ENCODE data around the gene SDK1. TPM values are rescaled to one million over a fixed set of nuclear protein-coding genes. Genes with fewer than 3 reads are reported as not detected.
A peak's percentile ranks its signal among the peaks of the same experiment; 100 is the strongest.

Gene SDK1
- total and polyA plus RNA-seq, 2 experiments from 2014 or later = 2.1 to 10.0 TPM

- TF ChIP-seq, protein P1, sequence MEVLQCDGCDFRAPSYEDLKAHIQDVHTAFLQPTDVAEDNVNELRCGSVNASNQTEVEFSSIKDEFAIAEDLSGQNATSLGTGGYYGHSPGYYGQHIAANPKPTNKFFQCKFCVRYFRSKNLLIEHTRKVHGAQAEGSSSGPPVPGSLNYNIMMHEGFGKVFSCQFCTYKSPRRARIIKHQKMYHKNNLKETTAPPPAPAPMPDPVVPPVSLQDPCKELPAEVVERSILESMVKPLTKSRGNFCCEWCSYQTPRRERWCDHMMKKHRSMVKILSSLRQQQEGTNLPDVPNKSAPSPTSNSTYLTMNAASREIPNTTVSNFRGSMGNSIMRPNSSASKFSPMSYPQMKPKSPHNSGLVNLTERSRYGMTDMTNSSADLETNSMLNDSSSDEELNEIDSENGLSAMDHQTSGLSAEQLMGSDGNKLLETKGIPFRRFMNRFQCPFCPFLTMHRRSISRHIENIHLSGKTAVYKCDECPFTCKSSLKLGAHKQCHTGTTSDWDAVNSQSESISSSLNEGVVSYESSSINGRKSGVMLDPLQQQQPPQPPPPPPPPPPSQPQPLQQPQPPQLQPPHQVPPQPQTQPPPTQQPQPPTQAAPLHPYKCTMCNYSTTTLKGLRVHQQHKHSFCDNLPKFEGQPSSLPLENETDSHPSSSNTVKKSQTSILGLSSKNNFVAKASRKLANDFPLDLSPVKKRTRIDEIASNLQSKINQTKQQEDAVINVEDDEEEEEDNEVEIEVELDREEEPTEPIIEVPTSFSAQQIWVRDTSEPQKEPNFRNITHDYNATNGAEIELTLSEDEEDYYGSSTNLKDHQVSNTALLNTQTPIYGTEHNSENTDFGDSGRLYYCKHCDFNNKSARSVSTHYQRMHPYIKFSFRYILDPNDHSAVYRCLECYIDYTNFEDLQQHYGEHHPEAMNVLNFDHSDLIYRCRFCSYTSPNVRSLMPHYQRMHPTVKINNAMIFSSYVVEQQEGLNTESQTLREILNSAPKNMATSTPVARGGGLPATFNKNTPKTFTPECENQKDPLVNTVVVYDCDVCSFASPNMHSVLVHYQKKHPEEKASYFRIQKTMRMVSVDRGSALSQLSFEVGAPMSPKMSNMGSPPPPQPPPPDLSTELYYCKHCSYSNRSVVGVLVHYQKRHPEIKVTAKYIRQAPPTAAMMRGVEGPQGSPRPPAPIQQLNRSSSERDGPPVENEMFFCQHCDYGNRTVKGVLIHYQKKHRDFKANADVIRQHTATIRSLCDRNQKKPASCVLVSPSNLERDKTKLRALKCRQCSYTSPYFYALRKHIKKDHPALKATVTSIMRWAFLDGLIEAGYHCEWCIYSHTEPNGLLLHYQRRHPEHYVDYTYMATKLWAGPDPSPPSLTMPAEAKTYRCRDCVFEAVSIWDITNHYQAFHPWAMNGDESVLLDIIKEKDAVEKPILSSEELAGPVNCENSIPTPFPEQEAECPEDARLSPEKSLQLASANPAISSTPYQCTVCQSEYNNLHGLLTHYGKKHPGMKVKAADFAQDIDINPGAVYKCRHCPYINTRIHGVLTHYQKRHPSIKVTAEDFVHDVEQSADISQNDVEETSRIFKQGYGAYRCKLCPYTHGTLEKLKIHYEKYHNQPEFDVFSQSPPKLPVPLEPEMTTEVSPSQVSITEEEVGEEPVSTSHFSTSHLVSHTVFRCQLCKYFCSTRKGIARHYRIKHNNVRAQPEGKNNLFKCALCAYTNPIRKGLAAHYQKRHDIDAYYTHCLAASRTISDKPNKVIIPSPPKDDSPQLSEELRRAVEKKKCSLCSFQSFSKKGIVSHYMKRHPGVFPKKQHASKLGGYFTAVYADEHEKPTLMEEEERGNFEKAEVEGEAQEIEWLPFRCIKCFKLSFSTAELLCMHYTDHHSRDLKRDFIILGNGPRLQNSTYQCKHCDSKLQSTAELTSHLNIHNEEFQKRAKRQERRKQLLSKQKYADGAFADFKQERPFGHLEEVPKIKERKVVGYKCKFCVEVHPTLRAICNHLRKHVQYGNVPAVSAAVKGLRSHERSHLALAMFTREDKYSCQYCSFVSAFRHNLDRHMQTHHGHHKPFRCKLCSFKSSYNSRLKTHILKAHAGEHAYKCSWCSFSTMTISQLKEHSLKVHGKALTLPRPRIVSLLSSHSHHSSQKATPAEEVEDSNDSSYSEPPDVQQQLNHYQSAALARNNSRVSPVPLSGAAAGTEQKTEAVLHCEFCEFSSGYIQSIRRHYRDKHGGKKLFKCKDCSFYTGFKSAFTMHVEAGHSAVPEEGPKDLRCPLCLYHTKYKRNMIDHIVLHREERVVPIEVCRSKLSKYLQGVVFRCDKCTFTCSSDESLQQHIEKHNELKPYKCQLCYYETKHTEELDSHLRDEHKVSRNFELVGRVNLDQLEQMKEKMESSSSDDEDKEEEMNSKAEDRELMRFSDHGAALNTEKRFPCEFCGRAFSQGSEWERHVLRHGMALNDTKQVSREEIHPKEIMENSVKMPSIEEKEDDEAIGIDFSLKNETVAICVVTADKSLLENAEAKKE (CRISPR knock-in tag; IDR thresholded peaks at IDR 0.05) = no peak
- TF ChIP-seq EZH2phosphoT487 (IDR thresholded peaks at IDR 0.05; ENCODE audit: unreplicated experiment) (no peak), ZNF331 (CRISPR knock-in tag; IDR thresholded peaks at IDR 0.05; ENCODE audit: low read depth) (no peak)
These were observed 873.0 kb downstream of the SDK1 start (continued) for GRCh38 chr7:4174016-4174415.

- Mint-ChIP-seq H3K27ac (0 out of 2 replicates have a peak overlapping the region, but pooled peaks have one; percentile 65), H3K27me3 (ENCODE audit: insufficient read depth, low read depth, poor library complexity) (peaks cover 6% of the 10 kb centered on the region), H3K9me3 (peaks cover 15% of the 10 kb centered on the region), H3K4me3 (no peak overlapping the region), H3K4me1 (peaks cover 2% of the 10 kb centered on the region; the same call in 1 of the 3 replicates), H3K36me3 (ENCODE audit: low read depth) (peaks cover 25% of the 10 kb centered on the region)
- TF ChIP-seq NANOG (IDR thresholded peaks at IDR 0.05; ENCODE audit: borderline replicate concordance) (no peak), REST (IDR thresholded peaks at IDR 0.05; ENCODE audit: unreplicated experiment) (no peak), JUNB (IDR thresholded peaks at IDR 0.05; ENCODE audit: unreplicated experiment) (no peak), EZH2phosphoT487 (IDR thresholded peaks at IDR 0.05; ENCODE audit: unreplicated experiment) (no peak), CTCF (conservative IDR thresholded peaks at IDR 0.05; ENCODE audit: low read depth in 2 of 2) (no peak), STAT1 (IDR thresholded peaks at IDR 0.05; ENCODE audit: unreplicated experiment) (no peak), POLR2AphosphoS5 (IDR thresholded peaks at IDR 0.05; ENCODE audit: low read depth) (no peak), CREB1 (CRISPR knock-in tag; IDR thresholded peaks at IDR 0.05; ENCODE audit: low read depth) (no peak)
- TF ChIP-seq, protein P2, sequence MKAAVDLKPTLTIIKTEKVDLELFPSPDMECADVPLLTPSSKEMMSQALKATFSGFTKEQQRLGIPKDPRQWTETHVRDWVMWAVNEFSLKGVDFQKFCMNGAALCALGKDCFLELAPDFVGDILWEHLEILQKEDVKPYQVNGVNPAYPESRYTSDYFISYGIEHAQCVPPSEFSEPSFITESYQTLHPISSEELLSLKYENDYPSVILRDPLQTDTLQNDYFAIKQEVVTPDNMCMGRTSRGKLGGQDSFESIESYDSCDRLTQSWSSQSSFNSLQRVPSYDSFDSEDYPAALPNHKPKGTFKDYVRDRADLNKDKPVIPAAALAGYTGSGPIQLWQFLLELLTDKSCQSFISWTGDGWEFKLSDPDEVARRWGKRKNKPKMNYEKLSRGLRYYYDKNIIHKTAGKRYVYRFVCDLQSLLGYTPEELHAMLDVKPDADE (IDR thresholded peaks at IDR 0.05) = no peak
- Histone ChIP-seq H2AFZ (no peak overlapping the region), H3K4me3 (no peak overlapping the region), H4K20me1 (replicated peaks; ENCODE audit: insufficient read depth) (no peaks in the 10 kb centered on the region), H3K4me2 (no peak overlapping the region), H3K27ac (ENCODE audit: low read depth) (no peak overlapping the region), H3K9me2 (ENCODE audit: insufficient read depth) (no peaks in the 10 kb centered on the region), H3K27me3 (ENCODE audit: insufficient read depth) (no peaks in the 10 kb centered on the region), H3K4me1 (ENCODE audit: insufficient read depth) (no peaks in the 10 kb centered on the region), H3K36me3 (ENCODE audit: insufficient read depth) (no peaks in the 10 kb centered on the region), H3F3A (replicated peaks; ENCODE audit: low read depth) (no peaks in the 10 kb centered on the region), H3K79me2 (replicated peaks; ENCODE audit: insufficient read depth) (no peaks in the 10 kb centered on the region)
- DNase-seq (ENCODE audit: low spot score) (no peak), ATAC-seq (no peak)
These were observed 873.4 kb downstream of the SDK1 start for GRCh38 chr7:4174451-4174850.

All from GM23338 (cell line).